ENCODE data around the gene PIEZO1. TPM values are rescaled to one million over a fixed set of nuclear protein-coding genes. Genes with fewer than 3 reads are reported as not detected.

PIEZO1 gene
- total and polyA plus RNA-seq, 9 of the 15 experiments (the other 6 are each of a cell fraction or from before 2014, with no cell fraction given) = 3.6 to 432 (median 131) TPM

DNA sequence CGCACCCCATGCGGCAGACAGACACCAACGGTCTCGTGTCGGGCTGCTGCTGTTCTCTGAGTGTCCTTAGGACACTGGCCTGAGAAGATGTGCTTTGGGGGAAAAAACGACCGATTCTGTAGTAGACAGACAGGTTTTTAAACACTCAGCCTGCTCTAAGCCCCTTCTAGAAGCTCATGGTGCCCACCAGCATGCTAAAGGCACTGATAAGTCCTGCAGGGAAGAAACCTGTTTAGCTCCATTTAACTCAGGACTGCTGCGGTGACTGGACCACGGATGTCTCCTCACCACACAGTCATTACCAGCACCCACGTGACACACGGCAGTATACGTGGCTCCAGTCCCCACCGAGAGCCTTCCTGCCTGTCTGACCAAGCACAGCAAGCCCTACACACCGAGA is 45.8 kb upstream of the PIEZO1 start:
- no peak for DNase-seq (ENCODE audit: extremely low read depth in 1 of 4, low spot score in 3 of 4)
- no peak for ATAC-seq
- Histone ChIP-seq H3K4me3 (no peak overlapping the region), H3K9ac (ENCODE audit: insufficient read depth in 1 of 2, low read depth in 2 of 2, low read length in 2 of 2) (no peak overlapping the region), H3K27ac (ENCODE audit: extremely low read depth, low read depth, low read length) (no peak overlapping the region), H3K9me1 (ENCODE audit: control insufficient read depth, insufficient read depth, low read length) (no peaks in the 10 kb centered on the region), H3K4me1 (replicated peaks in 1 of 2; ENCODE audit: control insufficient read depth in 2 of 2, insufficient read depth in 2 of 2, low read length in 2 of 2) (peaks cover 0 to 46% of the 10 kb centered on the region in 2 experiments; a peak in 2 of 5 replicates), H2AFZ (ENCODE audit: low read depth, low read length) (no peak overlapping the region), H3K36me3 (ENCODE audit: control insufficient read depth, insufficient read depth, low read length) (no peaks in the 10 kb centered on the region), H3K9me3 (replicated peaks; ENCODE audit: control insufficient read depth, insufficient read depth, low read depth, low read length) (no peaks in the 10 kb centered on the region), H4K20me1 (replicated peaks; ENCODE audit: control insufficient read depth, insufficient read depth, low read length) (no peaks in the 10 kb centered on the region; the same call in 1 of the 2 replicates), H3K27me3 (ENCODE audit: control insufficient read depth in 2 of 2, insufficient read depth in 2 of 2, low read length in 2 of 2) (no peaks in the 10 kb centered on the region), H3K4me2 (ENCODE audit: insufficient read depth, low read length) (no peak overlapping the region), H3K79me2 (ENCODE audit: control insufficient read depth, insufficient read depth, low read length) (no peaks in the 10 kb centered on the region)
- in situ Hi-C loops (cut with MboI) (no loop called here), intact Hi-C loops (cut with micrococcal nuclease) (no loop called here)
- WGBS (ENCODE audit: insufficient coverage, low coverage, missing lambda C conversion rate) = 58% methylated on average over 14 of the region's 14 CpGs
- ChIA-PET POLR2A (interaction anchor here (1.5 kb wide), 1 partner anchor 10 kb away, joined by 6 read pairs; no protein-coding TSS in a partner anchor), CTCF (ENCODE audit: low intra/inter-chr PET ratio) (no interaction called here)
- FAIRE-seq = no peak
- no TSS peak for BruUV-seq (replicated peaks)
- TF ChIP-seq SRSF3 (IDR thresholded peaks at IDR 0.05; ENCODE audit: insufficient read depth, low read length) = no peak
- TF ChIP-seq, protein P1, sequence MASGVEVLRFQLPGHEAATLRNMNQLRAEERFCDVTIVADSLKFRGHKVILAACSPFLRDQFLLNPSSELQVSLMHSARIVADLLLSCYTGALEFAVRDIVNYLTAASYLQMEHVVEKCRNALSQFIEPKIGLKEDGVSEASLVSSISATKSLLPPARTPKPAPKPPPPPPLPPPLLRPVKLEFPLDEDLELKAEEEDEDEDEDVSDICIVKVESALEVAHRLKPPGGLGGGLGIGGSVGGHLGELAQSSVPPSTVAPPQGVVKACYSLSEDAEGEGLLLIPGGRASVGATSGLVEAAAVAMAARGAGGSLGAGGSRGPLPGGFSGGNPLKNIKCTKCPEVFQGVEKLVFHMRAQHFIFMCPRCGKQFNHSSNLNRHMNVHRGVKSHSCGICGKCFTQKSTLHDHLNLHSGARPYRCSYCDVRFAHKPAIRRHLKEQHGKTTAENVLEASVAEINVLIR (CRISPR knock-in tag; IDR thresholded peaks at IDR 0.05) = no peak
- no peak for TF ChIP-seq TEAD2 (tag; IDR thresholded peaks at IDR 0.05)
- TF ChIP-seq ZNF408 (CRISPR knock-in tag; IDR thresholded peaks at IDR 0.05; ENCODE audit: low read depth) = no peak
- no peak for TF ChIP-seq FOSL1 (tag; conservative IDR thresholded peaks at IDR 0.05)
- TF ChIP-seq, protein P2, sequence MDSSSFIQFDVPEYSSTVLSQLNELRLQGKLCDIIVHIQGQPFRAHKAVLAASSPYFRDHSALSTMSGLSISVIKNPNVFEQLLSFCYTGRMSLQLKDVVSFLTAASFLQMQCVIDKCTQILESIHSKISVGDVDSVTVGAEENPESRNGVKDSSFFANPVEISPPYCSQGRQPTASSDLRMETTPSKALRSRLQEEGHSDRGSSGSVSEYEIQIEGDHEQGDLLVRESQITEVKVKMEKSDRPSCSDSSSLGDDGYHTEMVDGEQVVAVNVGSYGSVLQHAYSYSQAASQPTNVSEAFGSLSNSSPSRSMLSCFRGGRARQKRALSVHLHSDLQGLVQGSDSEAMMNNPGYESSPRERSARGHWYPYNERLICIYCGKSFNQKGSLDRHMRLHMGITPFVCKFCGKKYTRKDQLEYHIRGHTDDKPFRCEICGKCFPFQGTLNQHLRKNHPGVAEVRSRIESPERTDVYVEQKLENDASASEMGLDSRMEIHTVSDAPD (CRISPR knock-in tag; IDR thresholded peaks at IDR 0.05) = no peak
- TF ChIP-seq MYC (IDR thresholded peaks at IDR 0.05; ENCODE audit: low read depth, low read length) = no peak
- no peak for TF ChIP-seq MYC (CRISPR knock-in tag; IDR thresholded peaks at IDR 0.05; ENCODE audit: borderline replicate concordance, low read depth)
- TF ChIP-seq ARID2 (IDR thresholded peaks at IDR 0.05) = no peak
- TF ChIP-seq SRF (CRISPR knock-in tag; IDR thresholded peaks at IDR 0.05) = no peak
- TF ChIP-seq BCOR (IDR thresholded peaks at IDR 0.05) = 0 out of 2 replicates have a peak, but pooled peaks have one; percentile 21
- TF ChIP-seq ZNF239 (CRISPR knock-in tag; IDR thresholded peaks at IDR 0.05) = peak; percentile 98
- 0 out of 2 replicates have a peak, but pooled peaks have one; percentile 13 for TF ChIP-seq RAD51 (IDR thresholded peaks at IDR 0.05; ENCODE audit: borderline replicate concordance, low read depth)
- no peak for TF ChIP-seq FIP1L1 (IDR thresholded peaks at IDR 0.05; ENCODE audit: low read depth, low read length, poor library complexity, severe bottlenecking)
- no peak for TF ChIP-seq ESRRA (IDR thresholded peaks at IDR 0.05; ENCODE audit: borderline replicate concordance, low read depth)
- TF ChIP-seq, protein P3, sequence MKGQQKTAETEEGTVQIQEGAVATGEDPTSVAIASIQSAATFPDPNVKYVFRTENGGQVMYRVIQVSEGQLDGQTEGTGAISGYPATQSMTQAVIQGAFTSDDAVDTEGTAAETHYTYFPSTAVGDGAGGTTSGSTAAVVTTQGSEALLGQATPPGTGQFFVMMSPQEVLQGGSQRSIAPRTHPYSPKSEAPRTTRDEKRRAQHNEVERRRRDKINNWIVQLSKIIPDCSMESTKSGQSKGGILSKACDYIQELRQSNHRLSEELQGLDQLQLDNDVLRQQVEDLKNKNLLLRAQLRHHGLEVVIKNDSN (CRISPR knock-in tag; IDR thresholded peaks at IDR 0.05) = peak; percentile 57
